KOPT-K1 (cell line): ENCODE results near the gene STMND1.
"Not testable (repeated sequence)": the region's sequence is repeated elsewhere in the genome, so short reads cannot be mapped to it uniquely, and the experiment has no call there.

Experiments used
- H3K27ac ChIP-seq: fragments of 200-600 bp; sonication (generic); 2 replicates; pipeline ENCODE4 v1.5.1; 2016; ENCODE audit warnings: antibody characterized with exemption, mild to moderate bottlenecking, low read depth, low read length; ENCODE audit not compliant: poor library complexity, severe bottlenecking
- H3K36me3 ChIP-seq: fragments of 200-600 bp; sonication (generic); 2 replicates; pipeline ENCODE4 v1.5.1; 2017; ENCODE audit warnings: antibody characterized with exemption, mild to moderate bottlenecking, low read length, moderate library complexity; ENCODE audit not compliant: insufficient read depth
- H3K9me3 ChIP-seq: fragments of 200-600 bp; sonication (generic); 2 replicates; pipeline ENCODE4 v1.5.1; 2017; ENCODE audit warnings: antibody characterized with exemption, low read length, mild to moderate bottlenecking; ENCODE audit not compliant: insufficient read depth, poor library complexity, severe bottlenecking

STMND1 gene

DNA sequence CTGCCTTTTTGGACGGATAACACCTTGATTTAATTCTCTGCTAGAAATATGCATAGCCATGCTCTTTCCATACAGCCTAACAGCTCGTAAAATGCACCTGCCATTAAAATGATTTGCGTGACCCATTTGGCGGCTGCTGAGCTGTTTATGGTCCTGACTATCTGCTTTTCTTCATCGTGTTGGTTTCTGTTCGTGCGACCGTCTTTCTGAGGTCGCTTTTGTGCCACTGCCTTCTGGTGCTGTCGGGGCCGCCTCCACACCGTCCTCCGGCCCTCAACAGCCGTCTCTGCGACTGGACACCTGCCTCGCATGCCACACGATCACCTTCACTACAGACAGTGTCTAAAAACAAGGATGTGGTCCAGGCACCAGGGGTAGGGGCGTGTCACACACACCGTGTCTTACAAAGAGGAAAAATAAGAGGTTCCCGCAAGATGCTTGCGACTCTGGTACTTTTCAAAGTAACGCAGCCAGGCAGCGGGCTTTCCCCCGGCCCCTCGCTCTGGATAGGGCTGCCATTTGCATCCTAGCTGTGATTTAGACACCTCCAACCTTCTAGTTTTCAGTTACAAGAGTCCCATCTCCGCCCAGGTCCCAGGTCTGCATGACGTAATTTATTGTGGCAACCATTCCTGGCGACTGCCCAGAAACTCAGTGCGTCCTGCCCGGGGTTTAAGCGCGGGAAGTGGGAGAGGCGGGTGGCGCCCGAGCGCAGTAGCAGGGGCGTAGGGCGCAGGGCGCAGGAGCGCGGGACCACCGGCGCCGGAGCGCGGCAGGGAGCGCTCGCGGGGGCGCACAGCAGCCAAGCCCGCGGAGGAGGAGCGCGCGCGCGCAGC is at the start of gene STMND1:
TSS of gene STMND1 (plus strand) at position 629 of the 836 bp plus-strand sequence. CDS start 208 bp downstream, outside the sequence.
- H3K36me3 ChIP-seq = no peaks in the 10 kb centered on the region
- H3K27ac ChIP-seq = no peak within 1 kb of the TSS
- H3K9me3 ChIP-seq = no peaks in the 10 kb centered on the region

DNA sequence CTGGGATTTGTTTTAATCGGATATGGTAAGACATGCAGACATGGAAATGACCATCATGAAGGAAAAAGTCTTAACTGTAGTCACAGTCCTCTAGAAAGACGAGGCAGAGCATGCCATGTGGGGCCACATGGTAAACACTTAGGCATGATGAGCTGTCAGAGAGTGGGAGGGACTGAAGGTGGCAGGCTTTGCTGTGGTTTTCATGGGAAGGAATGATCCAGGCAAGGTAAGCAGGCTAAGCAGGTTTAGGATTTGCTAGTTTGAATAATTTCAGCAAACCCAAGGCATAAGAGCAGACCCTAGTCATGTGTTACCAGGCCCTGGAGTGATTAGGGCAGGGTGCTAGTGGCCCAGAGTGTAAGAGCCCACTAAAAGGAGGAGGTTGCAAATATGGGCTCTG is 47.2 kb upstream of the STMND1 start:
- H3K36me3 ChIP-seq = no peaks in the 10 kb centered on the region
- H3K9me3 ChIP-seq = no peaks in the 10 kb centered on the region
- H3K27ac ChIP-seq = no peak overlapping the region

DNA sequence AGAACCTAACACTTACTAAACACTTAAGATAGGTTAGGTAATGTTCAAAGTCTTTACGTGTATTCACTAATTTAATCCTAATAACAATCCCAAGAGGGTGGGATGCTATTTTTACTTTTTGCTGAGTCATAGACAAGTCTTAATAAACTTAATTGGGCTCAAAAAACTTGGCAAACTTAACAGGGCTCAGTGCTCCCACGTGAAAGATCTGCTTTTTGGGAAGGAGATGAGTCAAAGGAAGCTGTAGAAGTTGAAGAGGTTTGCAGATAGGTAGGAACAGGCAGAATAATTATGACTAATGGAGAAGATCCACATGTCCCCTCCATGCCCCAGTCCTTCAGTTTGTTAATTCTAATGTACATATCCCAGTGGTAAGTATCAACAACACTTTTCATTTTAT is 44.5 kb upstream of the STMND1 start:
- no peaks in the 10 kb centered on the region for H3K36me3 ChIP-seq

DNA sequence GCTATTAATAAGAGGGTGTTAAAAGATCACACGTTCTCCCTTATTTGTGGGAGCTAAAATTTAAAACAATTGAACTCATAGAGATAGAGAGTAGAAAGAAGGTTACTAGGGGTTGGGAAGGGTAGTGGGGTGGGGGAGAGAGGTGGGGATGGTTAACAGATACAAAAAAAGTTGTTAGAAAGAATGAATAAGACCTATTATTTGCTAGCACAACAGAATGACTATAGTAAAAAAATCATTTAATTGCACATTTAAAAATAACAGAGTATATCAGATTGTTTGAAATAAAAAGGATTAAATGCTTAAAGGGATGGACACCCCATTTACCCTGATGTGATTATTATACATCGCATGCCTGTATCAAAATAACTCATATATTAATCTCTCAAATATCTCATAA is 43.3 kb upstream of the STMND1 start:
- Histone ChIP-seq H3K36me3 (no peaks in the 10 kb centered on the region), H3K27ac (no peak overlapping the region), H3K9me3 (no peaks in the 10 kb centered on the region)

More for the DNA sequence above, 44.5 kb upstream of the STMND1 start:
- Histone ChIP-seq H3K27ac (no peak overlapping the region), H3K9me3 (no peaks in the 10 kb centered on the region)

DNA sequence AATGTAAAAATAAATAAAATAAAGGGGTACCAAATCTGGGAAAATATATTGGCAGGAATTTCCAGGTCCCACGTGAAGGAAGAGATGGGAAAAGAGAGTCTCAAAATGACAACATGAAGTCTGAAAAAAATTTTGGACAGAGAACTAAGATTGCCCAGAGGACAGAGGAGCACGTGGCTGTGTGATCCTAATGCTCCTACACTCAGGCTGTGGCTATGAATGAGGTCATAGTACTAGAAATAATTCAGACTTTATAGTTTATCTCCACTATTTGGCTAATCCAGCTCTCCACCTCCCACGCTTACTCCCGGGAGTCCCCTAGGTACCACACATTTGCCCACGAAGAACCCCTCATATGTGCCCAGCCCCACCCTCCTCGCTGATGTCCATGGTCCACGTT is 42.8 kb upstream of the STMND1 start:
- Histone ChIP-seq H3K9me3 (no peaks in the 10 kb centered on the region), H3K27ac (no peak overlapping the region), H3K36me3 (no peaks in the 10 kb centered on the region)

DNA sequence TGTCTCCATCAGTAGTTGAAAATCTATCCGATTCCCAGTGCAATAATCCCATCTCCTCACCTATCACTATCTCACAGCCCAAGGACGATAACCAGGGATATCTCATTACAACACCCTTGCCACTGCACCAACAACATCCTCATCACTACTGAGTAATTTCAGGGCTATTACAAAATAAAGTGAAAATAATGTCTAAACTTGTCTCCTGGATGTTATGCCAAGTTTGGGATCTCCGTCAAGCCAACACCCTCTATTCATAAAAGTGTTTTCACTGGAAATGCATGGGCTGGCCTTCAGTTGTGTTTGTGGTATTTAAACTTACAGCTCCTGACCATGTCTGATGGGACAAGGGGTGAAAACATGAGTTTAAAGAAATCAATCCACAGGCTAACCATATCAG is 42.0 kb upstream of the STMND1 start:
- Histone ChIP-seq H3K27ac (no peak overlapping the region), H3K9me3 (no peaks in the 10 kb centered on the region), H3K36me3 (no peaks in the 10 kb centered on the region)

DNA sequence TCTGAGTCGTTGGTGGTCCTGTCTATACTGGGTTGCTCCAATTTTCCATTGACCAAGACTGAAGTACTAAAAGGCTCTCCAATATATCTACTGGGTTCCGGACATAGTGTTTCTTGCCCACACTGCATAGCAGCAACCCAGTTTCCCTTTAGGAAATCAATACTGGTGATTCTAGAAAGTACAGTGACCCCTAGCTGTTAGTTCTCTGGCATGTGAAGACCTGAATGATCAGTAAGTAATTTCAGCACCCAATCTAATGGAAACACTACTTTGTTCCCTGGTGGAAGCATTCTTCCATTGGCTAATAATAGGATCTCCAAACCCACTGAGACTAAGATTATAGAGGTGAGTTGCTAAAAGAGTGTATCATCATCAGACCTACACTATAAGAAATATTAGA is 40.8 kb upstream of the STMND1 start:
- H3K27ac ChIP-seq = no peak overlapping the region
- no peaks in the 10 kb centered on the region for H3K9me3 ChIP-seq
- H3K36me3 ChIP-seq = no peaks in the 10 kb centered on the region

DNA sequence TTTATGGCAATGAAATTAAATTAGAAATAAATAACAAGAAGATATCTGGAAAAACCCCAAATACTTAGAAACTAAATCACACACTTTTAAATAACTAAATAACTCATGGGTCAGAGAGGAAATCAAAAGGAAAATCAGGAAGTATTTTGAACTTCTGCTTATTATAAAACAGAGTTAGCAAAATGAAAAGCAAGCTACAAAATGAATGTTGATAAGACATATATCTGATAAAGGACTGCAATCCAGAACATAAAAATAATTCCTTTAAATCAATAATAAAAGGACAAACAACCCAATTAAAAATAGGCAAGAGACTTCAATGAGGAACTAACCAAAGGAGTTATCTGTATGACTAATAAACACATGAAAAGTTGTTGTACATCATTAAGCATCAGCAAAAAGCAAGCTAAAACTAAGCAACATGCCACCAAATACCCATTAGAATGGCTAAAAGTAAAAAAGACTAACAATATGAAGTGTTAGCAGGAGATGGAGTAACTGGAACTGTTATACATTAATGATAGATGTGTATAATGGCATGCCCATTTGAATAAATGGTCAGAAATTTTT is 38.9 kb upstream of the STMND1 start:
- Histone ChIP-seq H3K9me3 (no peaks in the 10 kb centered on the region), H3K36me3 (no peaks in the 10 kb centered on the region), H3K27ac (no peak overlapping the region)

DNA sequence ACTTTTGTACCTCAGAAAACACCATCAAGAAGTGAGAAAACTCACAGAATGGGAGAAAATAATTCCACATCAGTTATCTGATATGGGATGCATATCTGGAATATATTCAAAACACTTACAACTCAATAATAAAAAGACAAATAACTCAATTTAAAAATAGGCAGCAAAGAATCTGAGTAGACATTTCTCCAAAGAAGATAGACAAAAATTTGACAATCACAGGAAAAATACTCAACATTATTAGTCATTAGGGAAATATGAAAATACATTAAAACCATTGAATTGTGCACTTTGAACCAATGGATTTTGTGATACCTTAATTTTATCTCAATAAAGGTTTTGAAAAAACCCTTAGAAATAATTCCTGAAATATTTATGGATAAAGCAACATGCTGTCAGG is 36.9 kb upstream of the STMND1 start:
- H3K27ac ChIP-seq = no peak overlapping the region
- H3K36me3 ChIP-seq = no peaks in the 10 kb centered on the region
- H3K9me3 ChIP-seq = no peaks in the 10 kb centered on the region

DNA sequence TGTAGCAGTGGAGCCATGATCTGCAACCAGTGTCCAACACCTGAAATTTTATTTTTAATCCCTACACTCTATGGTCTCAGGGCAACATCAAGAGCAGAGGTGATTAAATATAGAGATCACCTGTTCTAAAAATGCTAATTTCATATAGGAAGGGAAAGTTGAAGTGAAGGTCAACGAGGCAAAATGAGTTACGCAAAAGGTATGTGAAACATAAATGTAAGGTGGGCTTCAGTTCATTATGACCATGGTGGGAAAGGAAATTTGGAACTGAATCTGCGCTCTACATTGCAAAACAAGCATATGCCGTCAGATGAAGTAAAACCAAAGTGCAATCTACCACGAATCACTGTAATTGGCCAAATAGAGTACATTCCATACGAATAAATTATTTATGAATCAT is 35.2 kb upstream of the STMND1 start:
- no peak overlapping the region for H3K27ac ChIP-seq
- no peaks in the 10 kb centered on the region for H3K36me3 ChIP-seq
- no peaks in the 10 kb centered on the region for H3K9me3 ChIP-seq

DNA sequence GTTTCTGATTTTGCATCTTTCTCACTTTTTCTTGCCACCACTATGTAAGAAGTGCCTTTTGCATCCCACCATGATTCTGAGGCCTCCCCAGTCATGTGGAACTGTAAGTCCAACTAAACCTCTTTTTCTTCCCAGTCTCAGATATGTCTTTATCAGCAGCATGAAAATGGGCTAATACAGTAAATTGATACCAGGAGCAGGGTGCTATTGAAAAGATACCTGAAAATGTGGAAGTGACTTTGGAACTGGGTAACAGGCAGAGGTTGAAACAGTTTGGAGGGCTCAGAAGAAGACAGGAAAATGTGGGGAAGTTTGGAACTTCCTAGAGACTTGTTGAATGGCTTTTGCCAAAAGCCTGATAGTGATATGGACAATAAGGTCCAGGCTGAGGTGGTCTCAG is 32.9 kb upstream of the STMND1 start:
- H3K27ac ChIP-seq, H3K9me3 ChIP-seq, H3K36me3 ChIP-seq: not testable (repeated sequence)

DNA sequence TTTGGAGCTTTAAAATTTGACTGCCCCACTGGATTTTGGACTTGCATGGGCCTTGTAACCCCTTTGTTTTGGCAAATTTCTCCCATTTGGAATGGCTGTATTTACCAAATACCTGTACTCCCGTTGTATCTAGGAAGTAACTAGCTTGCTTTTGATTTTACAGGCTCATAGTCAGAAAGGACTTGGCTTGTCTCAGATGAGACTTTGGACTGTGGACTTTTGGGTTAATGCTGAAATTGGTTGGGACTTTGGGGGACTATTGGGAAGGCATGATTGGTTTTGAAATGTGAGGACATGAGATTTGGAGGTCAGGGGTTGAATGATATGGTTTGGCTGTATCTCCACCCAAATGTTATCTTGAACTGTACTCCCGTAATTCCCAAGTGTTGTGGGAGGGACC is 31.4 kb upstream of the STMND1 start:
- not testable (repeated sequence) for H3K27ac ChIP-seq, H3K9me3 ChIP-seq, H3K36me3 ChIP-seq

DNA sequence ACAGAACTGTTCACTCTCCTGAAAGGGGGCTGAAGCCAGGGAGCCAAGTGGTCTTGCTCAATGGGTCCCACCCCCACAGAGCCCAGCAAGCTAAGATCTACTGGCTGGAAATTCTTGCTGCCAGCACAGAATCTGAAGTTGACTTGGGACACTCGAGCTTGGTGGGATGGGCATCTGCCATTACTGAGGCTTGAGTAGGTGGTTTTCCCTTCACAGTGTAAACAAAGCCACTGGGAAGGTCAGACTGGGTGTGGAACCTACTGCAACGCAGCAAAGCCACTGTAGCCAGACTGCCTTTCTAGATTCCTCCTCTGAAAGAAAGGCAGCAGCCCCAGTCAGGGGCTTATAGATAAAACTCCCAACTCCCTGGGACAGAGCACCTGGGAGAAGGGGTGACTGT is 28.3 kb upstream of the STMND1 start:
- H3K36me3 ChIP-seq, H3K27ac ChIP-seq, H3K9me3 ChIP-seq: not testable (repeated sequence)

DNA sequence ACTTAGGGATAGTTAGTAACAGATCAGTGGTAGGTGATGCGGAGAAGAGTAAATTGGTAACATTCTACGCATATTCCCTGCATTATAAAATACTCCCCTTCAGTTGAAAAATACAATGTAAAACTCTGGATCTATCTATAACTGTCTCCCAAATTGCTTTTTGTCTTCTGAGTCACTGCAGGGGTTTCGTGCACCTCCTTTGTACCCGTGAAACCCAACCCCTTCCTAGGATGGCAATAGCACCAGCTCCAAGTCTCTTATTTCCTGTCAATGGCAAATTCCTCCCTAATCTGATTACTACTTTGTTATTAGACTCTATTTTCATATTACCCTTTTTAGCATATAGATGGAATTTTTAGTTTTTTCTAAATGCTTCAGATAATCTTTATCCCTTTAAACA is 20.6 kb upstream of the STMND1 start:
- no peaks in the 10 kb centered on the region for H3K9me3 ChIP-seq
- H3K36me3 ChIP-seq = no peaks in the 10 kb centered on the region
- H3K27ac ChIP-seq = no peak overlapping the region

DNA sequence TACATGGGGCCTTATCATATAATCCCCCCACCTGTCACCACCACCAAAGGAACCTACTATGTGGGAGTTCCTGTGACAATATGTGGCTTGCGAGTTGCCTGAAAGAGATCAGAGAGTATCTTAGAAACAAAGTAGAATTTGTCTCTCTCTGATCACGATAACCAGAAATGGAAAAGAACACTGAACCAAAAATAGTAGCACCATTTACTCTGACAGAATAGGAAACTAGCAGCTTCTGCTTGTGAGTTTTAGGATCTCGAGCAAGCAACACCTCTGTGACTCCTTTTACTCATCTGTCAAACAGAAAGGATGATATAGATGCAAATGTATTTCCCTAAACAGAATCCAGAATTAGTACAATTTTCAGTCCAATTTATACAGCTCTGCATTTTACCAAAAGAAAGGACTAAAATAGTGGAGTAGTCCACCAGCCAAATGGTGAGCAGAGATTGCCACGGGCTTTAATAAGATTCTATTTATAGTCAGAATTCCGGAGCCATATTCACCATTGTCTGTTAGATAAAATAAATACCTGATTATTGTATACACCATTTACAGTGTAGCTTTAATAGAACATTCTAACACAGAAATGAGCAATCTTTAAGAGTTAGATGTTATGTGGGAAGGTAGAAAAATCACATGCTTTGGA is 19.9 kb upstream of the STMND1 start:
- Histone ChIP-seq H3K36me3 (no peaks in the 10 kb centered on the region), H3K9me3 (no peaks in the 10 kb centered on the region), H3K27ac (no peak overlapping the region)

DNA sequence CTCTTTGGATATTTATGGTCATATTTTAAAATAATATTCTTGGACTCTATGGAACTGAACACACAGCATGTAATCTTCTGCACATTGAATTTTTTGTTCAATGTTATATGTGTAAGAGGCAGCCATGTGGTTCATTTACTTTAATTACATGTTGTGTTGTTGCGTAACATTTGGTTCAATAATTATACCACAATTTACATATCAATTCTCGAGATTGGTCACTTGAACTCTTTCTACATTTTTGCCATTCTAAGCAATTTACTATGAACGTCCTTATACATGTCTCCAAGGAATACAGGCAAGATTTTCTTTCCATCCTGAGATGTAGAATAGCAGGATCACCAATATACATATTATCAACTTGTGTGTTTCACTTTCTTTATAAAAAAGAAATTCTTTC is 18.5 kb upstream of the STMND1 start:
- H3K27ac ChIP-seq = no peak overlapping the region
- H3K9me3 ChIP-seq = no peaks in the 10 kb centered on the region
- H3K36me3 ChIP-seq = no peaks in the 10 kb centered on the region
